Stimulated activated CD4-positive, alpha-beta T cell treated with anti-CD3 and anti-CD28 coated beads, Interleukin-4, amount 100 ng/mL, for 48 hours (primary cell): ENCODE results near the gene IPO5.

Experiments used
- DNase-seq, 2 donors: peaks; one replicate each; pipeline ENCODE4 v3.0.0-alpha.2; 2020; ENCODE audit warnings: low read depth in 2 of 2

Gene IPO5

DNA sequence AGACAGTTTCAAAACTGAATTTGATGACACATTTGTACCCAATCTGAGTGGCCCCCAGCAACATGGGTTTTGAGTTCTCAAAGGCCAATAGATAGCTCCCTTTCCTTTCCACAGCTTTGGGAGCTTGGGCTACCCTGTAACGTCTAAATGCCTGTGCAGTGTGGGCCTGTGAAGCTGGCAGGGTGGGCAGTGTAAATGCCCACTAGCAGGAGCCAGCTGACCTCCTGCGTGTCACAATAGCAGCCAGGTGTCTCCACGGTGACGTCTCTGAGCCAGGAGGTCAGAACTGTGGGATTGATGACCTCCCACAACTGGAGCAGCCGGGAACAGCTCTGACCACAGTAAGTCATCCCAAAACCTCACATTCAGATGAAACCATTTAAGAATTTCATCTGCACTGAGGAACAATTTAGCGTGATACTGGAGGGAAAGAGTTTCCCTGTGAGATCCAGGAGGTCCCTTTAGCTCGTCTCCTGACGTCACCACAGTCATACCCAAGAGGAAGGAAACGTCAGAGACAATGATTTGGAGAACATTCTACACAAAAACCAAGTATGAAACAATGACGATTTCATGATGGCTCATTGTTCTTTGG lies at the start of gene IPO5:
IPO5 (plus strand) TSS at position 300 of the 595 bp plus-strand sequence. CDS start 23,022 bp downstream, outside the sequence.
- DNase-seq = no peak

DNA sequence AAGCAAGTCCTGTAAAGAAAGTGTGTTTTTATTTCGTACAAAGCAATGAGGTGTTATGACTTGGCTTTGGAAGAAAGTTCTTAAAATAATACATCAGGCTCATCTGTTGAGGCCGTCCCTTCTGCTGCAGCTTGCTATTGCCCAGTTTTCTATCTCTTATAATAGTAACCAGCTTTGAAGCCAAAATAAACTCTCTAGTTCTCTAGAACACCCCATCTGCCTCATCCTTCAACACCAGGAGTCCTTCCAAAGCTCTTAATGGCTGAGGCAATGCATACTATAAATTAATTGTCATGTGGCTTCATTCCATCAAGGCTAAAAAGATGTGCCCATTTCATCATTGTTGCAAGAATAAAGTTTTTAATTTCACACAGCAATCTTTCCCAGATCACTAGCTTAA lies 49.4 kb upstream of the IPO5 start:
- DNase-seq = no peak

- DNase-seq = no peak
Observed at GRCh38 chr13:97905517-97905916, 48.0 kb upstream of the IPO5 start.

- no peak for DNase-seq
Observed at GRCh38 chr13:97911311-97912138, 42.0 kb upstream of the IPO5 start.

- no peak for DNase-seq
Observed at GRCh38 chr13:97912139-97912535, 41.3 kb upstream of the IPO5 start.

- DNase-seq = no peak
Observed at GRCh38 chr13:97913206-97913605, 40.3 kb upstream of the IPO5 start.

GRCh38 chr13:97914540-97914939 lies 38.9 kb upstream of the IPO5 start:
- no peak for DNase-seq

GRCh38 chr13:97921176-97921816 lies 32.2 kb upstream of the IPO5 start:
- no peak for DNase-seq

- DNase-seq = no peak
Observed at GRCh38 chr13:97928301-97928700, 25.2 kb upstream of the IPO5 start.

- DNase-seq = no peak
Observed at GRCh38 chr13:97932036-97932435, 21.4 kb upstream of the IPO5 start.

DNA sequence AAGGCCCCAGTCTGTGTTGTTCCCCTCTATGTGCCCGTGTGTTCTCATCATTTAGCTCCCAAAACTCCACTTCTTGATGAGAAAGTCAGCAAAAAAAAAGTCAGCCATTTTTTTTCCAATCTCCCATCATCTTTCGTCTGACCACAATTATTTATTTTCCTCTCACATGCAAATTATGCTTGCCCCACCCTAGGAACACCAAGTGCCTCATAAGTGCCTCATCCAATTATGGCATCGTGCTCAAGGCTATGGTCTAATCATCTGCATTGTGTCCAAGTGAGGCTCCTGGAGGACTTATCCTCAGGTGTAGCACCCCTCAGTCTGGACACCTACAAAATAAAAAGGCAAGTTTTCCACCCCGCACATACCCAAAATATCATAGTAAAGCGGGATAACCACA lies 20.8 kb upstream of the IPO5 start:
- DNase-seq = no peak

GRCh38 chr13:97933776-97934175 lies 19.7 kb upstream of the IPO5 start:
- DNase-seq = no peak

DNA sequence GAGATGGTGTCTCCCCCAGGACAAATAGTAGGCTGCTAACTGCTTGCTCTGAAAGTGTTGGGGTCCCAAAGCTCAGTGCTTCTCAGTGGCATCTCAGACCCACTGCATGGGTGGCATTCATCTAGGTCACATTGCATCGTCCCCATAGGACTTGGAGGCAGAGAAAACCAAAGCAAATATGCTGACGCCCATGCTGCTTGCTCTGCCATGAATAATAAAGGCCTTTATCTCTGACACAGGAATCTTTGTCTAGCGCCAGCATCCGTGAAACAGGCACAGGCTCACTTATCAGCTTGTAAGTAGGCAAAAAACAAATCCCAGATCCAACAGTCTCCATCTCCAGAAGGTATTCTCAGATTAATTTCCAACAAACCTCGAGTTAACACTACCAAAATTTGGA lies 18.9 kb upstream of the IPO5 start:
- DNase-seq = no peak

- DNase-seq = no peak
Observed at GRCh38 chr13:97935071-97935470, 18.4 kb upstream of the IPO5 start.

GRCh38 chr13:97936036-97936435 lies 17.4 kb upstream of the IPO5 start:
- no peak for DNase-seq

DNA sequence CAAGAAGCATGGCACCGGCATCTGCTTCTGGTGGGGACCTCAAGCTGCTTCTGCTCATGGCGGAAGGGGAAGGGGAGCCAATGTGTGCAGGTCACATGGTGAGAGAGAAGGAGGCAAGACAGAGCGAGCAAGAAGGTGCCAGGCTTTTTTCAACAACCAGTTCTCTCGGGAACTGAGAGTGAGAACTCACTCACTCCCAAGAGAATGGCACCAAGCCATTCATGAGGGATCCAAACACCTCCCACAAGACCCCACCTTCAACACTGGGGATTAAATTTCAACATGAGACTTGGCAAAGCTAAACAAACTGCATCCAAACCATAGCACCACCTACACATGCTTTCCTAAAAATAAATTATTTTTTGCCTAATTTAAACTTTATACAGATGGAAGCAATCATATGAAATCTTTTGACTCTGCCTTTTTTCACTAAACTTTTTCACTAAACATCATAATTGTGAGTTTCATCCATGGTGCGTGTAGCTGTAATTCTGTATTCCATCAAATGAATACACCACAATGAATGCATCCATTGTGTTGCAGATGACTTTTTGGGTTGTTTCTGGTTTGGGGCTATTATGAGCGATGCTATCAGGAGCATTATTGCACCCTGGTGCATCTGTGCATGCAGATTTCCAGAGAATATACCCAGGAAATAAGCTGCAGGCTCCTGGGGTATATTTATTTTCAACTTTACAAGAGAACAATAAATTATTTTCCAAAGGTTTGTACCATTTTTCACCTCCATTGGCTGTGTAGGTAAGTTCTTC lies 14.6 kb upstream of the IPO5 start:
- no peak for DNase-seq

GRCh38 chr13:97944396-97945029 lies 9.0 kb upstream of the IPO5 start:
- DNase-seq = no peak

GRCh38 chr13:97945342-97945741 lies 8.1 kb upstream of the IPO5 start:
- no peak for DNase-seq

- no peak for DNase-seq
Observed at GRCh38 chr13:97945792-97946419, 7.6 kb upstream of the IPO5 start.

- no peak for DNase-seq
Observed at GRCh38 chr13:97946951-97947588, 6.4 kb upstream of the IPO5 start.

GRCh38 chr13:97948041-97948440 lies 5.4 kb upstream of the IPO5 start:
- DNase-seq = no peak
